ENCODE data around the gene CTSW.

The CTSW gene

GRCh38 chr11:65906602-65907001 is 27.0 kb downstream of the CTSW start:
- DNase-seq: no peak

- no peak for DNase-seq
These were observed 28.2 kb downstream of the CTSW start for GRCh38 chr11:65907878-65908277.

DNA sequence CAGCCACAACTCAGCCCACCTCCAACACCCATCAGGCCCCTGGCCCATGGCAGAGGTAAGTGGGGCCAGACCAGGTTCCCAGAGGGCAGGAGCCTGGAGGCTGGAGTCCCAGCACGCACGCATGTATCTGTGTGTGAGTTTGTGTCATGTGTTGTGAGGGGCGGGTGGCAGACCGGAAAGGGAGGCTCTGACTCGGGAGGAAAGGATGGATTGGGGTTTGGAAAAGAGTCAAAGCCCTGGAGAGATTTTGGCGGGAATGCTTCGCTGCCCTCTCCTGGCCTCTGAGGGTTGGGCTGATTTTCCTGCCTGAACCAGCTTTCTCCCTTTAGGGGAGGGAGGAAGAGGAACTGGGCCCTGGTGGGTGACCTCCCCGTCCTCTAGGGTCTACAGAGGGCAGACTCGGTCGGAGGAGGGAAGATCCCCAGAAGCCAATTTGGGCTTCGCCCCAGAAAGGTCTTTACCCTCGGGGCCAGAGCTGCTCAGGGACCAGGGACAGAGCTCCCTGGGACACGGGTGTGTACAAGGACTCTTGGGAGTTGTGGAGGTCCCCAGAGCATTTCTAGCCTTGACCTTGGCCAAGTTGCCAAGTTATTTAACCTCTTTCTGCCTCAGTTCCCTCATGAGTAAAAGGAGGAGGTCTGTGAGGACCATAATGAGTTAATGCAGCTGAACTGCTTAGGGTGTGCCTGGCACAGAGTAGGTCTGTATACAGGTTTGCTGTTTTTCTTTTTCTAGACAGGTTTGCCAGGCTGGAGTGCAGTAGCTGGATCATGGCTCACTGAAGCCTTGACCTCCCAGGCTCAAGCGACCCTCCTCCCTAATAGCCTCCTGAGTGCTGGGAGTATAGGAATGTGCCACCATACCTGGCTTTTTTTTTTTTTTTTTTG is 32.3 kb downstream of the CTSW start:
- peak; percentile 58 for DNase-seq

DNA sequence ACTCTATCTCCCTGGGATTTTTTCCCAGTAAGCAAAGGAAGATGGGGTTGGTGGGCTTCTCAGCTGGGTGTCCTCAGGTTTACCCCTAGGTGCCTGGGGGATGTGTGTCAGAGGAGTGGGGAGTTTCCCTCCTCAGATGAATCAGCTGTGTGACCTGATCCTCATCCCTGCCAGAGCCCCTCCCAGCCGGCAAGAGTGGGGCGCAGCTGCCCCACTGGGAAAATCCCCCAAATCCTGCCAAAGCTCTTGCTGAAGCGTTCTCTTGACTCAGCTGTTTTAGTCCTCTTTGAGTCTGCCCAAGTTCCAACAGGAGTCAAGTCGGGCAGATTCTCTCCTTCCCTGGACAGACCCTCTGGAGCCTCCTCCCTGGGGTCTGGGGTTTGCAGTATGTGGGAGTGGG is 33.2 kb downstream of the CTSW start:
- no peak for DNase-seq

GRCh38 chr11:65915101-65915820 is 35.6 kb downstream of the CTSW start:
- DNase-seq: no peak

- DNase-seq: peak; percentile 34
These were observed 36.2 kb downstream of the CTSW start for GRCh38 chr11:65915821-65916251.

DNA sequence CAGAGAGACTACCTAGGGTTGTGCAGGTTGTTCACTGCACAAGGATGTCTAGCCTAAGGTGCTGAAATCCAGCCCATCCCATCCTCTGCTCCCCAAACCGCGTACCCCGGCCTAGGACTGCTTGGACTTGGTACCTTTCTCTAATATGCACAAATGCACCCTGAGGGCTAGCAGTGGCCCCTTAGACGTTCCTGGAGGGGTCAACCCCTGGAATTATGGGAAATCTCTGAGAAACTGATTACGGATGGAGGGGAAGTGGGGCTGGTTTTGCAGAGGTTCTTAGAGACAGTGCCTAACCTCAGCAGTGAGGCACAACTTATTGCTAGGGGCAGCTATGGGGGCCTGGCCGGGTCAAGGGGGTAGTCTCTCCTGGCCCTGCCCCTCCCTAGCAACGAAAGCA is 36.8 kb downstream of the CTSW start:
- no peak for DNase-seq

DNA sequence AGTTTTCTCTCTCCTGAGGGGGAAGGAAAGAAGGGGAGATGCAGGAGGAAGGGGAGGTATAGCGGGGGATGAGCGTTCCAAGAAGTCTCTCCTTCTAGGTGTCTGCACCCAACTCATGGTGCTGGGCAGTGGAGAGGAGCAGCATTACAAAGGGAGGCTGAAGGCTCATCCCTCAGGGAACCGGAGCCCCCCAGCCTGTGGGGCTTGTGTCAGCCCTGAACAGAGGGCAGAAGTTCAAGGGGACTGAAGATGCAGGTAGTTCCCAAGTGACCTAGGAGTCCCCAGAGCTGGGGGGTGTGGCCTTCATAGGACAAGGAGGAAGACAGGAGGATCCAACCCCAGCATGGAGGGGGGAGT is 37.4 kb downstream of the CTSW start:
- no peak for DNase-seq

DNA sequence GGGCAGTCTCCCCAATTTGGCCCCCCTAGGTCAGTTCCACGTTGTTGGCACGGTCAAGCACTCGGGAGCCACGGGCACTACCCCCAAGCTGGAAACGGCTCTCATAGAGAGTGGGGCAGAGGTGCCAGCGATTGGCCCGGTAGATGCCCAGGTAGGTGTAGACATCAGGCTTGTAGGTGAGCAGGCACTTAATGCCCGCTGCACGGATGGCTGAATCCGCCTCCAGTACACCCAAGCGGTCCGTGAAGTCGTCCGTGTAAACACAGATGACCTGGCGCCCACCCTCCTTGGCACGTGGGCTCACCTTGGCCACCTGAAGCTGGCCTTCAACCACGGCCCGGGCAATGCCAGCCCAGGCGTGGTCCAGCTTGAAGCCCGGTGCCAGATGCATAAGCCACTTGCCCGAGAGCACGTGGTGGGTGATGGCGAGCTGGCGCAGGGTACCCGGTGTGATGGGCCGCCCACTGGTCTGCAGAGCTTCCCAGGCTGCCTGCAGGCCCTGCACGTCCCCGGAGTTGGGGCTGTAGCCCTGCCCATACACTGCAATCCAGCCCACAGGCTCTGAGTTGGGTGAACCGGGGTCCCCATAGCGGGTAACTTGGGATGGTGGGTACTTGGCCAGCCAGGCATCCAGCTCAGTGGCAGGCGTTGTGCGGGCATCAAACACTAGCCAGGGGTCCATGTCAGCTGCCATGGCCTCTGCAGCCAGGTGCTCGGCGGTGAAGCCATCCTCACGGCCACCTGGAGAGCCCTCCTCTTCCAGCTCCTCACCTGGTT is 38.0 kb downstream of the CTSW start:
- no peak for DNase-seq

DNA sequence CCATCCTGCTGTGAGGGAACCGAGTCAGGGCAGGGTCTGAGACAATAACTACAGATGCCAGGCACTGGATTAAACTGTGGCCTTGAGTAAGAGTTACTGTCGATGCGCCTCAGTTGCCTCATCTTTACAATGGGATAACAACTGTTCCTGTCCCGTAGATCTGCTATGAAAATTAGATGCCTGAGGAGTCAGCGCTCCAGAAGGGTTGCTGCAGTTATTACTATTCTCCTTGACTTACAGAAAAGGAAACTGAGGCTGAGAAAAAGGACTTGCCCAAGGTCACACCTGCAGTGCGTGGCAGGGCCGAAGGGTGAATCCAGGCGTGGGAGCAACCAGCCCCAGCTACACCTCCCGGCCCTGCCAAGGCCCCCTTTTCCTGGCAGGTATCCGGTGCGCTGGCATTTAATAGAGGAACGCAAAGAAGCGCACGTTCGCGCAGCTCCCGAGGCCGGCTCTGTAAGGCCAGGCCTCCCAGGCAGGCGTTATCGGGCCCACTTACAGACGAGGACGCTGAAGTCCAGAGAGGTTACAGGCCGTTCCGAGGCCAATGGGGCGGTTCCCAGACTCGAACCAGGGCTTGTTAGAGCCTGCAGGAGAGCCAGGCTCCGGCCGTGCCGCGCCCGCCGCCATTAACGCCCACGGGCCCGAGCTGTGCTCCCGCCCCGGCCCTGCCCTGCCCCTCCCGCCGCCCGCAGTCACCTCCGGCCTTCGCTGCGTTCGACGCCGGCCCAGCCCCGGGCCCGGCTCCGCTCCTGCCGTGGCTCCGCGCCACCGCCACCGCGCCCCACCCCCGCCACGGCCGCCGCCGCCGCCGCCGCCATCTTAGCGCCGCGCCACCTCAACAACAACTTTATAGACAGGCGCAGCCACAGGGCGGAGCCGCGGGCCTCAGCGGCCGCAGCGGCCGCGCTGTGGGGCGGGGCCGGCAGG is 38.8 kb downstream of the CTSW start, which contains the start of gene C11orf68:
Gene C11orf68, minus strand, starts transcription at position 852 of the 930 bp plus-strand sequence. Its CDS starts 31 bp downstream, at position 821.
- no peak for DNase-seq

- DNase-seq: peak; percentile 96
These were observed 39.5 kb downstream of the CTSW start, which contains the start of gene DRAP1 for GRCh38 chr11:65919141-65919572. DRAP1 (plus strand) TSS chr11:65919426; CDS start chr11:65919502, 76 bp downstream.

GRCh38 chr11:65919573-65920371 is 40.1 kb downstream of the CTSW start:
- no peak for DNase-seq

- no peak for DNase-seq
These were observed 40.8 kb downstream of the CTSW start for GRCh38 chr11:65920372-65920802.

- no peak for DNase-seq
These were observed 41.5 kb downstream of the CTSW start for GRCh38 chr11:65921033-65921555.

- no peak for DNase-seq
These were observed 42.2 kb downstream of the CTSW start for GRCh38 chr11:65921876-65922275.

DNA sequence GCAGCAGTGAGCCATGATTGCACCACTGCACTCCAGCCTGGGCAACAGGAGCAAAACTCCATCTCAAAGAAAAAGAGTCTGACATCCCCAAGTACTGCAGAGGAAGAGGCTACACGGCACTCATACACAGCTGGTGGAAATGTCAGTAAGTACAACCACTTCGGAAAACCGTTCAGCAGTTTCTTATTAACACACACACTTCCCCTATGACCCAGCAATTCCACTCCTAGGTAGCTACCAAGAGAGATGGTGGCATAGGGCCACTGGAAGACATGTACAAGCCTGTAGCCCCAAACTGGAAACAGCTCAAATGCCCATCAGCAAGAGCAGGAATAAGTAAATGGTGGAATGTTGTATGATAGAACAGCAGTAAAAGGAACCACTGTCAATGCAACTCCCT is 42.9 kb downstream of the CTSW start:
- no peak for DNase-seq

- no peak for DNase-seq
These were observed 45.8 kb downstream of the CTSW start for GRCh38 chr11:65925397-65925796.

DNA sequence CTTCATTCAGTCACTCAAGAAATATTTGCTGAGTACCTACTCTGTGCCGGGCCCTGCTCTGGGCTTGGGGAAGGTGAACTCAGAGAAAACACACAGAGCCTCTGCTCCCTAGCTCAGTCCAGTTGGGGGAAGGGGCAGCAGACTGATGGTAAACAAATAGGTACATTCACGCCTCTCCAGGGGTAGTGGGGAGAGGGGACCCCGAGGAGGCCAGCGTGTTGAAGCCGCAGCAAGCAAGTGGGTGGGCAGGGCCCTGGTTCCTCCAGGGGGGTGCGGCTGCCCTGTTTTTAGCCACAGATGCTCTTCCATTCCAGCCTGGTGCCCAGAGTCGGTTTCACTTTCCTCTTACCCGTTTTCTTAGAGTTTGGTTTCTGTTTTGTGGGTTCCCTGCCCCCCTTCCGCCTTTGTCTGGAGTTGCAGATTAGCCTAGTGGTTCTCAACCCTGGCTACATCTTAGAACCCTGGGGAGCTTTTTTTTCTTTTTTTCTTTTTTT is 48.3 kb downstream of the CTSW start:
- DNase-seq: no peak

- DNase-seq: no peak
These were observed 49.0 kb downstream of the CTSW start for GRCh38 chr11:65928667-65929066.

- no peak for DNase-seq
These were observed 52.3 kb downstream of the CTSW start for GRCh38 chr11:65931773-65932557.

Data from NCI-H446 treated with DMSO at 0.1 percent for 48 hours (cell line).